Measurements from ENCODE around the gene HEATR5A.

Gene HEATR5A

GRCh38 chr14:31280871-31281220, 139.5 kb downstream of the HEATR5A start:
- no peak for DNase-seq (ENCODE audit: low read depth in 1 of 2, low spot score in 1 of 2)
- no peak for TF ChIP-seq REST (IDR thresholded peaks at IDR 0.05; ENCODE audit: insufficient replicate concordance, low read depth)
- no peak overlapping the region for H3K4me3 ChIP-seq (replicated peaks; ENCODE audit: insufficient read depth, low read length)
- H3K27me3 ChIP-seq (ENCODE audit: insufficient read depth, poor library complexity, severe bottlenecking) = no peaks in the 10 kb centered on the region
- no peak overlapping the region for H3K27ac ChIP-seq (replicated peaks)

- Histone ChIP-seq H3K27me3 (ENCODE audit: insufficient read depth, poor library complexity, severe bottlenecking) (no peaks in the 10 kb centered on the region), H3K4me3 (replicated peaks; ENCODE audit: insufficient read depth, low read length) (no peak overlapping the region), H3K27ac (replicated peaks) (no peak overlapping the region)
- TF ChIP-seq GABPA (IDR thresholded peaks at IDR 0.05; ENCODE audit: low read depth) (no peak), SPI1 (IDR thresholded peaks at IDR 0.05; ENCODE audit: borderline replicate concordance, low read depth) (no peak), REST (IDR thresholded peaks at IDR 0.05; ENCODE audit: insufficient replicate concordance, low read depth) (no peak), POLR2AphosphoS5 (IDR thresholded peaks at IDR 0.05; ENCODE audit: low read depth) (no peak), CTCF (IDR thresholded peaks at IDR 0.05; ENCODE audit: insufficient read depth, low read length) (no peak)
- DNase-seq (ENCODE audit: low read depth in 1 of 2, low spot score in 1 of 2) = no peak
Measured at GRCh38 chr14:31280132-31280870, 140.0 kb downstream of the HEATR5A start.

GRCh38 chr14:31278883-31279282, 141.5 kb downstream of the HEATR5A start:
- DNase-seq (ENCODE audit: low read depth in 1 of 2, low spot score in 1 of 2) = no peak
- no peak for TF ChIP-seq GABPA (IDR thresholded peaks at IDR 0.05; ENCODE audit: low read depth)
- no peak for TF ChIP-seq SPI1 (IDR thresholded peaks at IDR 0.05; ENCODE audit: borderline replicate concordance, low read depth)
- TF ChIP-seq REST (IDR thresholded peaks at IDR 0.05; ENCODE audit: insufficient replicate concordance, low read depth) = no peak
- no peak for TF ChIP-seq CTCF (IDR thresholded peaks at IDR 0.05; ENCODE audit: insufficient read depth, low read length)
- TF ChIP-seq POLR2AphosphoS5 (IDR thresholded peaks at IDR 0.05; ENCODE audit: low read depth) = no peak
- Histone ChIP-seq H3K27ac (replicated peaks) (no peak overlapping the region), H3K4me3 (replicated peaks; ENCODE audit: insufficient read depth, low read length) (no peak overlapping the region), H3K27me3 (ENCODE audit: insufficient read depth, poor library complexity, severe bottlenecking) (no peaks in the 10 kb centered on the region)
